Activated CD4-positive, alpha-beta T cell treated with anti-CD3 and anti-CD28 coated beads, Interleukin-2, amount 50 U/mL, for 24 hours (primary cell): ENCODE results near the gene SLC25A26.

Experiments
- DNase-seq, 2 donors: peaks; one replicate each; pipeline ENCODE4 v3.0.0-alpha.2; 2020; ENCODE audit warnings: low read depth in 1 of 2, low spot score in 1 of 2

SLC25A26 gene, protein sequence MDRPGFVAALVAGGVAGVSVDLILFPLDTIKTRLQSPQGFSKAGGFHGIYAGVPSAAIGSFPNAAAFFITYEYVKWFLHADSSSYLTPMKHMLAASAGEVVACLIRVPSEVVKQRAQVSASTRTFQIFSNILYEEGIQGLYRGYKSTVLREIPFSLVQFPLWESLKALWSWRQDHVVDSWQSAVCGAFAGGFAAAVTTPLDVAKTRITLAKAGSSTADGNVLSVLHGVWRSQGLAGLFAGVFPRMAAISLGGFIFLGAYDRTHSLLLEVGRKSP

DNA sequence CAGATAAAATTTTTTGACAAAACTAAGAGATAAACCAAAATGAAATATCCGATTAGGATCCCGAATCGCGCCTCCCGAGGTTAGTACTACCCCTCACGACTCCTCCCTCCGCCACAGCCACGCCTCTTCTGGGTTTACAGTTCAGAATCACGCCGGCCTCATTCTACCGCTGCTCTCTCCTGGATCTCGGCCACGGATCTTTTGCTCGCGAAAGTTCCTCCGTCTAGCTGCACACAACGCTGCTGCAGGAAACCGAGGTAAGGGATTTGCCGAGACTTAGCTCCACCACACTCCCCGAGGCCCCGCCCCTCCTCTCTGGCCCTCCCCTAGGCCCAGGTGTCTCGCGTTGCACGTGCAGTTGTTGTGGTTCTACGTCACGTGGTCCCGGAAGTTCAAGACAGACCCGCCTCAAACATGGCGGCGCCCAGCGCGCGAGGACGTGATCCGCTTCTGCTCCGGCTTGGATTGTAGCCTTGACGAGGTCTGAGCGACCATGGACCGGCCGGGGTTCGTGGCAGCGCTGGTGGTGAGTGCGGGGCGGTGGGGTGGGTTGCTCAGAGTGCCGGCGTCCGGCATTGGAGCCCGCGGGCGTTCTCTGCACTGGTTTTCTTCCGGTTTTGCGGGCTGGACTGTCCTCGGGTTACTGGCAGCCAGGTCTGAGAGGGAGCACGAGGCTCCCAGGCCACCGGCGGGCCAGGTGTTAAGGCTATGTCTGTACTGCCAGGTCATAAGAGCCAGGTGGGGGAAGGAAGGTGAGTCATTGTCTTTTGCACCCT lies at the start of gene SLC25A26:
TSS of gene SLC25A26 (plus strand) at position 400 of the 776 bp plus-strand sequence. CDS start at position 494, 94 bp downstream.
- DNase-seq, result peak; percentile 87 to 96

DNA sequence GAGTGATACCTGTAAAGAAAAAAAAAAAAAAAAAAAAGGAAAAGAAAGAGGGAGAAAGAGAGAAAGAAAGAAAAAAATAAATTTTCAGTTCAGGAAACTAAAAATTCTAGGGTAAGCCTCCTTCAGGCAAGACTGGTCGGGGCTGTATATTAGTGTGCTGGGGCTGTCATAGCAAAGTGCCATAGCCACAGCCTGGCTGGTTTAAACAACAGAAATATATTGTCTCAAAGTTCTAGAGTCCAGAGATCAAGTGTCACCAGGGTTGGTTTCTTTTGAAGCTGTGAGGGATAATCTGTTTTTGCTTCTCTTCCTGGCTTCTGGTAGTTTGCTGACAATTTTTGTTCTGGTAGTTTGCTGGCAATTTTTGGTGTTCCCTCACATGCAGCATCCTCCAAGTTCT lies 48.4 kb upstream of the SLC25A26 start:
- DNase-seq, result no peak

DNA sequence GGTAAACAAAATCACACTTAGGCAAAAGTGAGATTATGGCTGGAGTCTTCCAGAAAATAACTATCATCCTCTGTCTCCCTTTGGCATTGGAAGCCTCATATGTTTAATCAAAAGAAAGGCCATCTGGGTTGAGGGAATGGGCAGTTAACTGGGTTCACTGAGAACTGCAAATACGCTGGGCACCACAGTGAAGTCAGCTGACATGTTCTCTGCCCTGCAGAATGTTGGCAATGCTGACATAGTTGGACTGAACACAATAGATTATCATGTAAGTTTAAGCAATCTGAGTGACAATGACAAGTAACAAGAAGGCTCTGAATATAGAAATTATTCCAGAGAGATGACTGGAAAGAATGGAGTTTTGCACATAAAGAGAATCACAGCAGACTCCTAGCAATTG lies 43.8 kb upstream of the SLC25A26 start:
- no peak for DNase-seq

DNA sequence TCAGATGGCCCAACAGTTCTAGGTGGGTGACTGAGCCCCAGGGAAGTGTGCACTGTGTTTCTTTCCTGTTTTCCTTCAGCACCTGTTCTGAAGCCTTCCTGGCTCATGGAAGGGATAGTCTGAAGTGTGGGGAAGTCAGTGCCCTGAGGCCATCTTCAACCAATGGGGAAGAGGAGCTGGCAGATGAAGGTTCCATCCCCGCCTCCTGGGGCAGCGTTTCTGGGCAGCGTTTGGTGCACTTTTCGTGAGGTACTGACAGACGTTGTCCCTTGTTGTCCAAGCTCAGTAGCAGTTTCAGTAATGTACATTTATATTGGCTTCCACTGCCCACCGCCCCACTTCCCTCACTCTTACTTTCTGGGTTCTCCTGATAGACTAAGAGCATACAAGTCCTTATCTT lies 42.6 kb upstream of the SLC25A26 start:
- DNase-seq, result no peak

- DNase-seq, result no peak
These were observed 41.0 kb upstream of the SLC25A26 start for GRCh38 chr3:66179793-66180192.

DNA sequence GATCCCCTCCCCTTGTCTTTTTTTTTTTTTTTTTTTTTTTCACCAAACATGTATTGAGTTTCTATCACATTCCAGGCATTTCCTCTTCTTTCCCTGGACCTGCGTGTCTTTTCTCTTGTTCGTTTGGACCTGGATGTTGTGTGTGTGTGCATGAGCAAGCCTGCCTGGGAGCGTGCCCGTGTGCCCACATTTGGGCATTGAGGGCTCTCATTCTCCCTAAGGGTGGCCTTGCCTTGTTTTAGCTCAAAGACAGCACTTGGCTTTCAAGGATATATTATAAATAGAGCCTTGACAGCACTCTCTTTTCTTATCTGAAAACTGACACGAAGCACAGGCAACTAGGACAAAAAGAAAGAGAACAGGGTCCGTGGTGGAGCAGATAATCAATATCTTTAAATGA lies 39.0 kb upstream of the SLC25A26 start:
- no peak for DNase-seq

DNA sequence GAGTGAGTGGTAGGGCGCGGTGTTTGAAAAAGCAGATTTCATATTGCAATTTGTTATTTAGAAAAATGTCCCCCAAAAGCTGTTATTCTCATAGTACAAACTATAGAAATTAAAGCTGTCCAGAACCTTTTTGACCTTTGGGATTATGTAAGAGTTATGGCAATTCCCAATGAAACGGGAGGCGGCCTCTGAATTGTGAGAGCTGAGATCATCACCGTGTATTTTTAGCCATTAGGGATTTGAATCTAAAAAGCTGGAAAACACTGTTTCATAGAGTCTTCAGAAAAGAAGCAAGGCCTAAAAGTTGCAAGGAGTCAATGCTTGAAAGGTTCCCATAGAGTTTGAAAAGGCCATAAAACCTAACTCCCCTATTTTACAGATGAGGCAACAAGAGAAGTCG lies 38.6 kb upstream of the SLC25A26 start:
- no peak for DNase-seq

- DNase-seq, result no peak
These were observed 34.3 kb upstream of the SLC25A26 start for GRCh38 chr3:66186545-66186944.

- DNase-seq, result no peak
These were observed 25.4 kb upstream of the SLC25A26 start for GRCh38 chr3:66195347-66195783.

- DNase-seq, result no peak
These were observed 24.2 kb upstream of the SLC25A26 start for GRCh38 chr3:66196633-66197032.

GRCh38 chr3:66198437-66199088 lies 22.2 kb upstream of the SLC25A26 start:
- DNase-seq, result no peak

DNA sequence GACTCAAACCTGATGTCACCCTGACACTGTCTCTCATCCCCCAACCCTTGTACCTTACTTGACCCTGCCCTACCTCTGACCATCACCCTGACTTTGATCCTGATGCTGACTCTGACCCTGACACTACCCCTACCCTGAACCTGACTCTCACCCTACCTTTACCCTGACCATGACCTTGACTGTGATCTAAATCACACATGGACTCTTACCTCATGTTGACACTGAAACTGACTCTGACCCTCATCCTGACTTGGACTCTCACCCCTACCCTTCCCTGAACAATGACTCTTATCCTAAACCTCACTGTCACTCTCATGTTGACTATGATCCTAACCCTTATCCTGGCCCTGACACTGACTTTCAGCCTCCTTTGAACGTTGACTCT lies 21.7 kb upstream of the SLC25A26 start:
- DNase-seq, result no peak

DNA sequence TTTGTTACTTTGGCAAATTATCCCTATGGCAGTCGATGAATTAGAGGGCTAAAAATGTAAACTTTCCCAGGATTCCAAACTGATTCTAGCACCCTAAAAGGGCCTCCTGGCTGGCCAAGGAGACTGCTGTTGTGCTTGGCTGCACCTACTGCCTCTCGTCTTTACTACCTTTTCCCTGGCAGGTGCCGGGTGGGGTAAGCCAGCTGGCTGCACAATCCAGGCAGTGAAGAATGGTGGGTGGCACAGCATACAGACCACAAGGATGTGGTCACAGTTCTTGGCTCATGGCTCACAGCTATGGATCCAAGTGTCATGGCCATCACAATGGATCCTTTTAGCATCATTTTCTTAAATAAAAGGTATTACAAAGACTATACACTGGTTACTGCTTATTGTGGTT lies 20.7 kb upstream of the SLC25A26 start:
- no peak for DNase-seq

DNA sequence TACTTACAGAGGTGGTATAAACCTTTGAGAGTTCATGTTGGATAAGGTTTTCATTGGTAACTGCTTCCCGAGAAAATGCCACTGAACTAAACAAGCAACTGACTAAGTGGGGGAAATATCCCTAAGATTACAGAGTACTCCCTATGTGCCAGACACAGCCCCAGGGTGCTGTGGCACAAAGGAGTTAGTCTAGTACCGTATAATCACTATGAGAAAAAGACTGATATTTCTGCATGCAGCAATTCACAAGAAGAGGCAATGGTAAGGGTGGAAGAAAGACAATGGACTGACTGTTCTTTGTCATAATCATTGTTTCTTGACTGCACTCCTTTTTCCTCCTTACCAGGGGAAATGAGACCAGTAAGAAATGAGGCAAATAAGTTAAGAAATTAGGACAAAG lies 20.0 kb upstream of the SLC25A26 start:
- no peak for DNase-seq

- no peak for DNase-seq
These were observed 17.5 kb upstream of the SLC25A26 start for GRCh38 chr3:66203275-66203674.

GRCh38 chr3:66206806-66207205 lies 14.0 kb upstream of the SLC25A26 start:
- no peak for DNase-seq

DNA sequence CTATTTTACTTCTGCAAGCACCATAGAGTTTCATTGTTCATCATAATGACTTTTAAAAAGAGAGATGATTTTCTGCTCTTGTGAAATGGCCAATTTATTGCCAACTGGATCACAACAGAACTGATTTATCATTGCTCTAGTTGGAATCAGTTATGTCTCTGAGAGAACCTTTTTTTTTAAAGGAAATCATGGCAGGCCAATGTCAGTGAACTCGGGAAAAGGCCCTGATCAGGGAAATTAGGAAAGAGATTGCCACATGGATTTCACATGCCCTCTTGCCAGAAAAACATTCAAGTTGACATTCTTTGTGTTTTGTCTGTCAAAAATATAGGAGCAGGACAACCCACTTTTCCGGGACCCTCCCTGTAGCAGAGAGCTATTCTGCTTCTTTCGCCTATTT lies 12.6 kb upstream of the SLC25A26 start:
- no peak for DNase-seq

- no peak for DNase-seq
These were observed 10.0 kb upstream of the SLC25A26 start for GRCh38 chr3:66210687-66211295.

GRCh38 chr3:66211779-66212178 lies 9.0 kb upstream of the SLC25A26 start:
- DNase-seq, result no peak

DNA sequence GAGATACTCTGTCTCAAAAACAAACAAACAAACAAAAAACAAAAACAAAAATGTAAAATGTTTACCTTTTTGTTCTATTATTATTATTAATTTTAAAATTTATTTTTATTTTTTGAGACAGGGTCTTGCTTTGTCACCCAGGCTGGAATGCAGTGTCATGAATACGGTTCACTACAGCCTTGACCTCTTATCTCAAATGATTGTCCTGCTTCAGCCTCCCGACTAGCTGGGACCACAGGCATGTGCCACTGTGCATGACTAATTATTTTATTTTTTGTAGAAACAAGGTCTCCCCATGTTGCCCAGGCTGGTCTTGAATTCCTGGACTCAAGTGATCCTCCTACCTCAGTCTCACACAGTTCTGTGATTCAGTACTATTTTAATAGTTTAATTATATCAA lies 5.7 kb upstream of the SLC25A26 start:
- DNase-seq, result no peak

DNA sequence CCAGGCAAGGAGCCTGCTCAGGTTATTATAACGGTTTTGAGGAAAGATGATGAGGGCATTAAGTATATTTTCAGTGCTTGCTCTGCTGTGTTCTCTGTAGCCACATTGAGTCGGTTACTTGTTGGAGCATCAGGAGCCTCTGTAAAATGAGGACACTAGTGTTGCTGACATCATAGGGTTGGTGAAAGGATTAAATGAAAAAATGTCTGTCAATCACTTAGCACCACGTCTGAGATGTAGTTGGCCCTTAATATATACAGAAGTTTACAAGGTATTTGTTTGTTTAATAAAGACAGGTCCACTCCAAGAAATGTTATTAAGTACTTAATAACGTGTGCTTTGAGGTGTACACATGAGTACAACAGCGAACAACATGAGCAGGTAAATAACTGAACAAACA lies 735 bp upstream of the SLC25A26 start:
- no peak for DNase-seq

DNA sequence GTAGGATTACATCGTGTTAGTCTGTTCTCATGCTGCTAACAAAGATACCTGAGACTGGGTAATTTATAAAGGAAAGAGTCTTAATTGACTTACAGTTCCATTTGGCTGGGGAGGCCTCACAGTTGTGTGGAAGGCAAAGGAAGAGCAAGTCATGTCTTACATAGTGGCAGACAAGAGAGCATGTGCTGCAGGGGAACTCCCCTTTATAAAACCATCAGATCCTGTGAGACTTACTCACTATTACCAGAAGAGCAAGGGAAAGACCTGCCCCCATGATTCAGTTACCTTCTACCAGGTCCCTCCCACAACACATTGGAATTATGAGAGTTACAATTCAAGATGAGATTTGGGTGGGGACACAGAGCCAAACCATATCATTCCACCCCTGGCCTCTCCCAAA lies 3.4 kb downstream of the SLC25A26 start:
- peak in 1 of 2 donors; percentile 35 for DNase-seq
